Endothelial cell of umbilical vein (primary cell): ENCODE measurements around the gene NEK6.

Source experiments
- EZH2 ChIP-seq: IDR thresholded peaks from 2 replicates; pipeline ENCODE4 v1.6.1; 2012; ENCODE audit warnings: borderline replicate concordance, low read depth, mild to moderate bottlenecking, moderate library complexity, low read length, inconsistent platforms; ENCODE audit not compliant: severe bottlenecking
- MYC ChIP-seq: IDR thresholded peaks from one replicate; pipeline ENCODE4 v1.6.1; 2011; ENCODE audit warnings: mild to moderate bottlenecking, low read depth, low read length
- POLR2A ChIP-seq: IDR thresholded peaks from 2 replicates; pipeline ENCODE4 v1.6.1; 2012; ENCODE audit warnings: low read depth, mild to moderate bottlenecking, control low read depth, low read length
- POLR2AphosphoS5 ChIP-seq: IDR thresholded peaks from 2 replicates; pipeline ENCODE4 v1.6.1; 2012; ENCODE audit warnings: low read depth, mild to moderate bottlenecking, control low read depth, low read length, moderate library complexity; ENCODE audit not compliant: insufficient read depth
- TF ChIP-seq, protein P1 (sequence below), 2 donors: IDR thresholded peaks; 1 replicate in 1 of 2; 2 replicates in 1 of 2; pipeline ENCODE4 v1.5.1; 2011; ENCODE audit warnings: low read length in 2 of 2, mild to moderate bottlenecking in 2 of 2, moderate library complexity in 2 of 2, control low read depth in 1 of 2, inconsistent platforms in 1 of 2, low read depth in 1 of 2; ENCODE audit not compliant: insufficient read depth in 1 of 2; ENCODE audit errors: extremely low read depth in 1 of 2

DNA sequence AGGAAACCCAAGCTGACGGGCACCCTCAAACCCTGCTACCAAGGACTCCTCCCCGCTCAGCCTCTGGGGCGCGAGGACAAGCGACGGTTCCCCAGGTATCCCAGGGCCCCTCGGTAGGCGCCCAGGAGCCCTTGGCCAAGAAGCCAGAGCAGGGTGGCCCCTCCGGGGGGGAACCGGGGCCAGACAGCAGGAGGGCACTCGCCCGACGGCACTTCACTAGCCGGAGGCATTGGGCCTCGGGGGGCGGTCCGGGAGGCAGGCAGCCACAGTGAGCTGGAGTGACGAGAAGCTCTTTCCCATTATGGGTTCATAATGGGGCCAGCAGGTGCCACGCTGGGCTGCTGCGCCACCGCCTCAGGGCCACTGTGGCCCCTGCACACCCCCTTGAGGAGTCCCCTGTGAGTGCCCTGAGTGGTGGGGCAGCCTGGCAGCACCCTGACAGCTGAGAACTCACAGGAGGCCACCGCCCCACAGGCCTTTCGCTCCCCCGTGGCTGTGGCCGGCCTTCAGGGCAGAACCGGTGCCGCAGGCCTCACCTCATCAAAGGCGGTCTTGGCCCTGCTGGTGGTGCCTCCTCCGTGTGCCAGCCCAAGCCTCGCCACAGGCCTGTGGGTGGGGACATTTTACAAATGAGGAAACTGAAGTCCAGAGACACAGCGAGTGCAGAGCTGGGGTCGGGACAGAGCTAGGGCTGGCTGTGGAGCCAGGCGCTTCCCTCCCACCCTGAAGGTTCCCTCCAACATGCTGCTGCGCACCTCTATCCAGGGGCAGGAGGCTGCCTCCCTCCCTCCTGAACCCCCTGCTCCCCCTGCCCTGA lies 88.8 kb downstream of the NEK6 start:
- TF ChIP-seq, protein P1, sequence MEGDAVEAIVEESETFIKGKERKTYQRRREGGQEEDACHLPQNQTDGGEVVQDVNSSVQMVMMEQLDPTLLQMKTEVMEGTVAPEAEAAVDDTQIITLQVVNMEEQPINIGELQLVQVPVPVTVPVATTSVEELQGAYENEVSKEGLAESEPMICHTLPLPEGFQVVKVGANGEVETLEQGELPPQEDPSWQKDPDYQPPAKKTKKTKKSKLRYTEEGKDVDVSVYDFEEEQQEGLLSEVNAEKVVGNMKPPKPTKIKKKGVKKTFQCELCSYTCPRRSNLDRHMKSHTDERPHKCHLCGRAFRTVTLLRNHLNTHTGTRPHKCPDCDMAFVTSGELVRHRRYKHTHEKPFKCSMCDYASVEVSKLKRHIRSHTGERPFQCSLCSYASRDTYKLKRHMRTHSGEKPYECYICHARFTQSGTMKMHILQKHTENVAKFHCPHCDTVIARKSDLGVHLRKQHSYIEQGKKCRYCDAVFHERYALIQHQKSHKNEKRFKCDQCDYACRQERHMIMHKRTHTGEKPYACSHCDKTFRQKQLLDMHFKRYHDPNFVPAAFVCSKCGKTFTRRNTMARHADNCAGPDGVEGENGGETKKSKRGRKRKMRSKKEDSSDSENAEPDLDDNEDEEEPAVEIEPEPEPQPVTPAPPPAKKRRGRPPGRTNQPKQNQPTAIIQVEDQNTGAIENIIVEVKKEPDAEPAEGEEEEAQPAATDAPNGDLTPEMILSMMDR (IDR thresholded peaks at IDR 0.05; ENCODE audit: extremely low read depth in 1 of 2, insufficient read depth in 1 of 2, low read depth in 1 of 2, low read length in 2 of 2) = no peak
- no peak for TF ChIP-seq EZH2
- TF ChIP-seq POLR2AphosphoS5 = peak; percentile 28
- TF ChIP-seq MYC = no peak
- TF ChIP-seq POLR2A = no peak
